ENCODE data around the gene STK38L. TPM values are rescaled to one million over a fixed set of nuclear protein-coding genes. Genes with fewer than 3 reads are reported as not detected.

STK38L gene
- total RNA-seq, 1 donor from 2014 or later = 115 TPM

DNA sequence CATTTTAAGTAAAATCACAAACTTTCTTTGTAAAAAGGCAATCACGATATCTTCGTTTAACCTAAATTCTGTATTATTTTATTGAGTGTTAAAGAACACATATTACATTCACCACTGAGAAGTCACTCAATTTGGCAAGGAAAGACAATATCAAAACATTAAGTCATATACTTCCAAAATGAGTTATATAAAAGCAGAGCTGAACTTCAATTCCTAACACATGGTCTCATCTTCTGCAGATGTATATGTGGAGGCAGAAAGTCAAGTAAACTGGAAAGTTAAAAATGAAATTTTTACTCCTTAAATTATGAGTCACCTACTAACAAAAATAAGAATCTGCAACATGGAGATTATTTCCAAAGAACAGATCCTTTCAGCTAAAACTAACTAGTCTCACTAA lies 117.3 kb downstream of the STK38L start:
- Mint-ChIP-seq H3K27me3 (ENCODE audit: low read depth, unreplicated experiment) (no peaks in the 10 kb centered on the region), H3K27ac (ENCODE audit: unreplicated experiment) (no peak overlapping the region), H3K4me1 (ENCODE audit: low read depth, unreplicated experiment) (no peaks in the 10 kb centered on the region), H3K4me3 (ENCODE audit: unreplicated experiment) (no peak overlapping the region), H3K36me3 (ENCODE audit: low read depth, unreplicated experiment) (no peaks in the 10 kb centered on the region), H3K9me3 (ENCODE audit: unreplicated experiment) (no peaks in the 10 kb centered on the region)
- Histone ChIP-seq H3K27me3 (ENCODE audit: insufficient read depth, low read length) (no peaks in the 10 kb centered on the region), H3K4me2 (ENCODE audit: low read length) (no peak overlapping the region), H3K4me1 (ENCODE audit: insufficient read depth, low read length) (no peaks in the 10 kb centered on the region), H3K9me3 (ENCODE audit: insufficient read depth, low read depth, low read length) (no peaks in the 10 kb centered on the region), H3K4me3 (ENCODE audit: insufficient read depth, low read depth, low read length) (no peak overlapping the region), H4K20me1 (ENCODE audit: insufficient read depth, low read length) (no peaks in the 10 kb centered on the region), H3K27ac (ENCODE audit: low read depth, low read length) (no peak overlapping the region), H2AFZ (ENCODE audit: low read depth, low read length) (no peak overlapping the region), H3K79me2 (ENCODE audit: insufficient read depth, low read length) (peaks cover 21% of the 10 kb centered on the region), H3K36me3 (ENCODE audit: insufficient read depth, low read length) (no peaks in the 10 kb centered on the region), H3K9ac (ENCODE audit: low read length) (no peak overlapping the region)
- peak; percentile 49 for FAIRE-seq
- no peak for TF ChIP-seq EZH2 (IDR thresholded peaks at IDR 0.05; ENCODE audit: insufficient read depth, low read length)
- TF ChIP-seq, protein P1, sequence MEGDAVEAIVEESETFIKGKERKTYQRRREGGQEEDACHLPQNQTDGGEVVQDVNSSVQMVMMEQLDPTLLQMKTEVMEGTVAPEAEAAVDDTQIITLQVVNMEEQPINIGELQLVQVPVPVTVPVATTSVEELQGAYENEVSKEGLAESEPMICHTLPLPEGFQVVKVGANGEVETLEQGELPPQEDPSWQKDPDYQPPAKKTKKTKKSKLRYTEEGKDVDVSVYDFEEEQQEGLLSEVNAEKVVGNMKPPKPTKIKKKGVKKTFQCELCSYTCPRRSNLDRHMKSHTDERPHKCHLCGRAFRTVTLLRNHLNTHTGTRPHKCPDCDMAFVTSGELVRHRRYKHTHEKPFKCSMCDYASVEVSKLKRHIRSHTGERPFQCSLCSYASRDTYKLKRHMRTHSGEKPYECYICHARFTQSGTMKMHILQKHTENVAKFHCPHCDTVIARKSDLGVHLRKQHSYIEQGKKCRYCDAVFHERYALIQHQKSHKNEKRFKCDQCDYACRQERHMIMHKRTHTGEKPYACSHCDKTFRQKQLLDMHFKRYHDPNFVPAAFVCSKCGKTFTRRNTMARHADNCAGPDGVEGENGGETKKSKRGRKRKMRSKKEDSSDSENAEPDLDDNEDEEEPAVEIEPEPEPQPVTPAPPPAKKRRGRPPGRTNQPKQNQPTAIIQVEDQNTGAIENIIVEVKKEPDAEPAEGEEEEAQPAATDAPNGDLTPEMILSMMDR (IDR thresholded peaks at IDR 0.05; ENCODE audit: insufficient read depth, low read depth, low read length) = no peak
- peak; percentile 45 for DNase-seq (ENCODE audit: low read depth)

DNA sequence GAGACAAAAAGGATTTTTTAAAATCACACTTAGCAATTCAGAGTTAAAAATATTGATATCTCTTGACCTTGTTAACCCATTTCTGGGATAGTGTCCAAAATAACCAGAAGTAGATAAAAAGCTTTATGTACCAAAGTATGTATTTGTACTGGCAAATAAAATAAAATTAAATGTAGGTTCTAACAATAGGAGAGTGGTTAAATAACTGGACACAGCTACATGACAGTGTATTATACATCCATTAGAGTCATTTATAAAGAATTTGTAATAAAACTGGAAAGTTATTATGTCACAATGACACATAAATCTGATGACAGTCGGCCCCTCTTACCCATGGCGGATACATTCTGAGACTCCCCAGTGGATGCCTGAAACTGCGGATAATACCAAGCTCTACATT lies 122.5 kb downstream of the STK38L start:
- Histone ChIP-seq H3K4me1 (ENCODE audit: insufficient read depth, low read length) (peaks cover 5% of the 10 kb centered on the region), H3K79me2 (ENCODE audit: insufficient read depth, low read length) (peaks cover 26% of the 10 kb centered on the region), H4K20me1 (ENCODE audit: insufficient read depth, low read length) (no peaks in the 10 kb centered on the region), H3K4me2 (ENCODE audit: low read length) (no peak overlapping the region), H3K9ac (ENCODE audit: low read length) (no peak overlapping the region), H3K4me3 (ENCODE audit: insufficient read depth, low read depth, low read length) (no peak overlapping the region), H3K27ac (ENCODE audit: low read depth, low read length) (no peak overlapping the region), H3K9me3 (ENCODE audit: insufficient read depth, low read depth, low read length) (no peaks in the 10 kb centered on the region), H2AFZ (ENCODE audit: low read depth, low read length) (no peak overlapping the region), H3K36me3 (ENCODE audit: insufficient read depth, low read length) (no peaks in the 10 kb centered on the region), H3K27me3 (ENCODE audit: insufficient read depth, low read length) (no peaks in the 10 kb centered on the region)
- DNase-seq (ENCODE audit: low read depth) (no peak), FAIRE-seq (no peak)
- no peaks in the 10 kb centered on the region for H3K27me3 Mint-ChIP-seq (ENCODE audit: low read depth, unreplicated experiment)
- no peaks in the 10 kb centered on the region for H3K4me1 Mint-ChIP-seq (ENCODE audit: low read depth, unreplicated experiment)
- no peak overlapping the region for H3K4me3 Mint-ChIP-seq (ENCODE audit: unreplicated experiment)
- no peaks in the 10 kb centered on the region for H3K9me3 Mint-ChIP-seq (ENCODE audit: unreplicated experiment)
- H3K36me3 Mint-ChIP-seq (ENCODE audit: low read depth, unreplicated experiment) = peaks cover 2% of the 10 kb centered on the region
- TF ChIP-seq, protein P1 (IDR thresholded peaks at IDR 0.05; ENCODE audit: insufficient read depth, low read depth, low read length) = no peak
- TF ChIP-seq EZH2 (IDR thresholded peaks at IDR 0.05; ENCODE audit: insufficient read depth, low read length) = no peak
- H3K27ac Mint-ChIP-seq (ENCODE audit: unreplicated experiment) = no peak overlapping the region

DNA sequence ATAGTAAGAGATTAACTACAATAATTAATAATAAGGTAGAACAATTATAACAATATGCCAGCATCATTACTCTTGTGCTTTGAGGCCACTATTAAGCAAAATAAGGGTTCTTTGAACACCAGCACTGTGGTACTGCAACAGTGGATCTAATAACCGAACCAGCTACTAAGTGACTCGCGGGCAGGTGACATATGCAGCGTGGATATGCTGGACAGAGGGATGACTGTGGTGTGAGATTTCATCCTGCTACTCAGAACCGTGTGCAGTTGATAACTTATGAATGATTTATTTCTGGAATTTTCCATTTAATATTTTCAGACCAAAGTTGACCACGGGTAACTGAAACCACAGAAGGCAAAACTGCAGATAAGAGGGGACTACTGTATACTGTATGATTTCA lies 123.0 kb downstream of the STK38L start:
- H3K4me3 ChIP-seq (ENCODE audit: insufficient read depth, low read depth, low read length) = no peak overlapping the region
- TF ChIP-seq, protein P1 (IDR thresholded peaks at IDR 0.05; ENCODE audit: insufficient read depth, low read depth, low read length) = no peak
- no peak for TF ChIP-seq EZH2 (IDR thresholded peaks at IDR 0.05; ENCODE audit: insufficient read depth, low read length)
- FAIRE-seq (no peak), DNase-seq (ENCODE audit: low read depth) (peak; percentile 35)
- no peaks in the 10 kb centered on the region for H3K9me3 Mint-ChIP-seq (ENCODE audit: unreplicated experiment)
- no peak overlapping the region for H3K4me3 Mint-ChIP-seq (ENCODE audit: unreplicated experiment)
- no peaks in the 10 kb centered on the region for H3K27me3 ChIP-seq (ENCODE audit: insufficient read depth, low read length)
- peaks cover 5% of the 10 kb centered on the region for H3K4me1 ChIP-seq (ENCODE audit: insufficient read depth, low read length)
- H3K9ac ChIP-seq (ENCODE audit: low read length) = no peak overlapping the region
- peaks cover 2% of the 10 kb centered on the region for H3K36me3 Mint-ChIP-seq (ENCODE audit: low read depth, unreplicated experiment)
- no peaks in the 10 kb centered on the region for H3K9me3 ChIP-seq (ENCODE audit: insufficient read depth, low read depth, low read length)
- H3K79me2 ChIP-seq (ENCODE audit: insufficient read depth, low read length) = peaks cover 24% of the 10 kb centered on the region
- no peaks in the 10 kb centered on the region for H3K4me1 Mint-ChIP-seq (ENCODE audit: low read depth, unreplicated experiment)
- H4K20me1 ChIP-seq (ENCODE audit: insufficient read depth, low read length) = no peaks in the 10 kb centered on the region
- no peak overlapping the region for H3K27ac Mint-ChIP-seq (ENCODE audit: unreplicated experiment)
- H3K27me3 Mint-ChIP-seq (ENCODE audit: low read depth, unreplicated experiment) = no peaks in the 10 kb centered on the region
- H3K36me3 ChIP-seq (ENCODE audit: insufficient read depth, low read length) = no peaks in the 10 kb centered on the region
- H3K4me2 ChIP-seq (ENCODE audit: low read length) = no peak overlapping the region
- H3K27ac ChIP-seq (ENCODE audit: low read depth, low read length) = no peak overlapping the region
- H2AFZ ChIP-seq (ENCODE audit: low read depth, low read length) = no peak overlapping the region

Other genes with a start within 250 kb of the STK38L start
- gene TM7SF3, start 229.9 kb upstream of the STK38L start, total RNA-seq = 93.2 and 104 TPM in 2 replicates
- 44.8 and 47.3 TPM in 2 replicates for gene MED21, start 221.7 kb upstream of the STK38L start, total RNA-seq
- not detected in 2 replicates for gene C12orf71, start 161.7 kb upstream of the STK38L start, total RNA-seq
- gene BMAL2, start 88.5 kb downstream of the STK38L start, total RNA-seq = 12.1 and 13.6 TPM in 2 replicates
- gene SMCO2, start 202.4 kb downstream of the STK38L start, total RNA-seq = 0.32 and 0.46 TPM in 2 replicates

Data from astrocyte (in vitro differentiated cells and primary cell).